ENCODE data around the gene ANKRD33. TPM values are rescaled to one million over a fixed set of nuclear protein-coding genes. Genes with fewer than 3 reads are reported as not detected.

Gene ANKRD33
- total RNA-seq, 2 donors from 2014 or later = not detected

- H3K9me3 Mint-ChIP-seq = no peaks in the 10 kb centered on the region
- no peak for ATAC-seq (replicated peaks)
- peaks cover 17% of the 10 kb centered on the region for H3K27me3 Mint-ChIP-seq
- H3K27ac Mint-ChIP-seq = no peak overlapping the region
- no peaks in the 10 kb centered on the region for H3K36me3 Mint-ChIP-seq (ENCODE audit: low read depth)
- H3K4me1 Mint-ChIP-seq = peaks cover 8% of the 10 kb centered on the region
- no peak overlapping the region for H3K4me3 Mint-ChIP-seq
Measured at GRCh38 chr12:51850081-51850964, 37.6 kb upstream of the ANKRD33 start.

GRCh38 chr12:51850965-51851299 lies 37.0 kb upstream of the ANKRD33 start:
- Mint-ChIP-seq H3K4me1 (peaks cover 7% of the 10 kb centered on the region), H3K9me3 (no peaks in the 10 kb centered on the region), H3K27me3 (peaks cover 12% of the 10 kb centered on the region), H3K27ac (peak overlapping the region; percentile 14), H3K4me3 (no peak overlapping the region), H3K36me3 (ENCODE audit: low read depth) (no peaks in the 10 kb centered on the region)
- no peak for ATAC-seq (replicated peaks)

- peaks cover 3% of the 10 kb centered on the region for H3K4me1 Mint-ChIP-seq
- peaks cover 12% of the 10 kb centered on the region for H3K27me3 Mint-ChIP-seq
- no peak for ATAC-seq (replicated peaks)
- H3K9me3 Mint-ChIP-seq = no peaks in the 10 kb centered on the region
- no peaks in the 10 kb centered on the region for H3K36me3 Mint-ChIP-seq (ENCODE audit: low read depth)
- H3K27ac Mint-ChIP-seq = peak overlapping the region; percentile 14
- no peak overlapping the region for H3K4me3 Mint-ChIP-seq
Measured at GRCh38 chr12:51851413-51852124, 36.3 kb upstream of the ANKRD33 start.

- Mint-ChIP-seq H3K4me3 (no peak overlapping the region), H3K27ac (no peak overlapping the region), H3K27me3 (peaks cover 13% of the 10 kb centered on the region), H3K36me3 (ENCODE audit: low read depth) (no peaks in the 10 kb centered on the region), H3K4me1 (peaks cover 3% of the 10 kb centered on the region), H3K9me3 (no peaks in the 10 kb centered on the region)
- ATAC-seq (replicated peaks) = no peak
Measured at GRCh38 chr12:51852404-51853137, 35.3 kb upstream of the ANKRD33 start.

GRCh38 chr12:51855586-51856428 lies 32.1 kb upstream of the ANKRD33 start:
- H3K4me1 Mint-ChIP-seq = peaks cover 3% of the 10 kb centered on the region
- no peak for ATAC-seq (replicated peaks)
- no peaks in the 10 kb centered on the region for H3K9me3 Mint-ChIP-seq
- H3K27ac Mint-ChIP-seq = no peak overlapping the region
- no peak overlapping the region for H3K4me3 Mint-ChIP-seq
- H3K27me3 Mint-ChIP-seq = peaks cover 13% of the 10 kb centered on the region
- H3K36me3 Mint-ChIP-seq (ENCODE audit: low read depth) = no peaks in the 10 kb centered on the region

GRCh38 chr12:51860986-51861385 lies 26.9 kb upstream of the ANKRD33 start:
- no peaks in the 10 kb centered on the region for H3K4me1 Mint-ChIP-seq
- H3K27me3 Mint-ChIP-seq = peaks cover 25% of the 10 kb centered on the region
- H3K36me3 Mint-ChIP-seq (ENCODE audit: low read depth) = no peaks in the 10 kb centered on the region
- H3K4me3 Mint-ChIP-seq = no peak overlapping the region
- no peak for ATAC-seq (replicated peaks)
- H3K27ac Mint-ChIP-seq = no peak overlapping the region
- no peaks in the 10 kb centered on the region for H3K9me3 Mint-ChIP-seq

GRCh38 chr12:51862947-51863346 lies 25.0 kb upstream of the ANKRD33 start:
- H3K4me1 Mint-ChIP-seq = no peaks in the 10 kb centered on the region
- no peaks in the 10 kb centered on the region for H3K9me3 Mint-ChIP-seq
- peak overlapping the region; percentile 31 for H3K4me3 Mint-ChIP-seq
- H3K27ac Mint-ChIP-seq = no peak overlapping the region
- no peaks in the 10 kb centered on the region for H3K36me3 Mint-ChIP-seq (ENCODE audit: low read depth)
- no peak for ATAC-seq (replicated peaks)
- peaks cover 24% of the 10 kb centered on the region for H3K27me3 Mint-ChIP-seq

GRCh38 chr12:51863363-51863932 lies 24.5 kb upstream of the ANKRD33 start:
- Mint-ChIP-seq H3K27me3 (peaks cover 29% of the 10 kb centered on the region), H3K27ac (no peak overlapping the region), H3K4me1 (no peaks in the 10 kb centered on the region), H3K9me3 (no peaks in the 10 kb centered on the region), H3K4me3 (peak overlapping the region; percentile 31), H3K36me3 (ENCODE audit: low read depth) (no peaks in the 10 kb centered on the region)
- ATAC-seq (replicated peaks) = peak; percentile 11

- Mint-ChIP-seq H3K9me3 (no peaks in the 10 kb centered on the region), H3K27ac (no peak overlapping the region), H3K27me3 (peaks cover 34% of the 10 kb centered on the region), H3K4me3 (peak overlapping the region; percentile 31), H3K4me1 (no peaks in the 10 kb centered on the region), H3K36me3 (ENCODE audit: low read depth) (no peaks in the 10 kb centered on the region)
- peak; percentile 79 for ATAC-seq (replicated peaks)
Measured at GRCh38 chr12:51863933-51864832, 23.7 kb upstream of the ANKRD33 start.

- ATAC-seq (replicated peaks) = no peak
- Mint-ChIP-seq H3K27me3 (peaks cover 36% of the 10 kb centered on the region), H3K4me3 (peak overlapping the region; percentile 25), H3K4me1 (no peaks in the 10 kb centered on the region), H3K27ac (no peak overlapping the region), H3K9me3 (no peaks in the 10 kb centered on the region), H3K36me3 (ENCODE audit: low read depth) (no peaks in the 10 kb centered on the region)
Measured at GRCh38 chr12:51864833-51865670, 22.9 kb upstream of the ANKRD33 start.

- peaks cover 44% of the 10 kb centered on the region for H3K27me3 Mint-ChIP-seq
- H3K27ac Mint-ChIP-seq = no peak overlapping the region
- H3K4me1 Mint-ChIP-seq = no peaks in the 10 kb centered on the region
- ATAC-seq (replicated peaks) = no peak
- H3K4me3 Mint-ChIP-seq = no peak overlapping the region
- no peaks in the 10 kb centered on the region for H3K9me3 Mint-ChIP-seq
- H3K36me3 Mint-ChIP-seq (ENCODE audit: low read depth) = no peaks in the 10 kb centered on the region
Measured at GRCh38 chr12:51865757-51866270, 22.1 kb upstream of the ANKRD33 start.

GRCh38 chr12:51866324-51866723 lies 21.6 kb upstream of the ANKRD33 start:
- no peaks in the 10 kb centered on the region for H3K4me1 Mint-ChIP-seq
- no peaks in the 10 kb centered on the region for H3K9me3 Mint-ChIP-seq
- peaks cover 47% of the 10 kb centered on the region for H3K27me3 Mint-ChIP-seq
- ATAC-seq (replicated peaks) = no peak
- H3K27ac Mint-ChIP-seq = no peak overlapping the region
- H3K36me3 Mint-ChIP-seq (ENCODE audit: low read depth) = no peaks in the 10 kb centered on the region
- H3K4me3 Mint-ChIP-seq = no peak overlapping the region
